ENCODE measurements around the gene SLC25A39.

GRCh38 chr17:44359458-44360143 is 35.0 kb upstream of the SLC25A39 start:
- TF ChIP-seq GATA3 (IDR thresholded peaks at IDR 0.05; ENCODE audit: low read depth, low read length) = no peak
- no peak for TF ChIP-seq GATA2 (IDR thresholded peaks at IDR 0.05; ENCODE audit: low read depth, low read length)

All from SH-SY5Y (cell line).